BE2C (cell line): ENCODE data around the gene OSBPL5.

Experiments used
- DNase-seq: peaks from one replicate; pipeline ENCODE4 v3.0.0-alpha.2; 2020
- H3K27me3 ChIP-seq: fragments of 250-450 bp; sonication (Bioruptor Pico); 2 replicates; pipeline ENCODE4 v1.5.1; 2020; ENCODE audit warnings: mild to moderate bottlenecking
- H3K36me3 ChIP-seq: fragments of 250-450 bp; sonication (Bioruptor Pico); 2 replicates; pipeline ENCODE4 v1.5.1; 2020; ENCODE audit warnings: mild to moderate bottlenecking
- H3K4me1 ChIP-seq: fragments of 250-450 bp; sonication (Bioruptor Pico); 2 replicates; pipeline ENCODE4 v1.5.1; 2020
- H3K4me3 ChIP-seq: 2 replicates; pipeline ENCODE4 v1.5.1; 2011; ENCODE audit warnings: low read depth, low read length
- H3K9me3 ChIP-seq: fragments of 250-450 bp; sonication (Bioruptor Pico); 2 replicates; pipeline ENCODE4 v1.5.1; 2020
- TF ChIP-seq, protein P1 (sequence below): IDR thresholded peaks from 2 replicates; pipeline ENCODE4 v1.5.1; 2012; ENCODE audit warnings: mild to moderate bottlenecking, low read depth, low read length

OSBPL5 gene

DNA sequence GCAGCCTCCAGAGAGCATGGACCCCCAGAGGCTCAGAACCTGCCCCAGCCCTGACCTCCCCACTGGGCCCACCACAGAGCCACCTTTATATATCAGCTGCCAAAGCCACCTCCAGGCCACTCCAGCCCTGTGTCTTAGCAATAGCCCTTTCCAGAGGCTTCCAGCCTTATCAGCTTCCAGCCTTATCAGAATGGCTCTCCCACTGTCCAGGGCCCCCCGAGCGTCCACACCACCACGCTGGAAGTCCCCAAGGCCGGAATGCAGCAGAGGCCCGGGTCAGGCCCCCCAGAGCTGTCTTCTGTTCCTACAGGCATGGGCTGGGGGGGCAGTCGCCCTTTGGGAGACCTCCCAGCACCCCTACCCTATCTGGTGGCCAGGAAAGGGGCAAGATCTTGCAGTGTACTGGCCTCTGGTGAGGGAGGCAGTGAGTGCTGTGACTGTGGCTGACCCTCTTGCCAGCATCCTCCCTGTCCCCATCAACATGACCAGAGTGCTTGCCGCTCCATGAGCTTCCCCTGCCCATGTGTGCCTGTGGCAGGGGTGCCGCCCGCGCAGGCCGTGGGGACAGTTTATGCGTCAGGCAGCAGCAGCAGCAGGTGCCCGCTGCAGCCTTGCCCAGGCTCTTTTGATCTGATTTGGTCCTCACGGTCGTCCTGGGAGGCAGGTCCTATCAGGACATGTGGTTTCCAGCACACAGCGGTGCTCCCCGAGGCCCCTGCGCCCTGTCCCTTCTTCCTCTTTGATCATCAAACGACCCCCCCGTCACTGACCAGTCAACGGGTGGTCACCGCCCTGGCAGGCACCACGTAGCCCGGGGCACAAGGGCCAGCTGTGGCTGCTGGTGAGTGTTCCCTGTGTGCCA is 15.9 kb downstream of the OSBPL5 start:
- no peak for DNase-seq
- H3K9me3 ChIP-seq, result no peaks in the 10 kb centered on the region
- peaks cover 4% of the 10 kb centered on the region; the same call in 1 of the 2 replicates for H3K4me1 ChIP-seq
- H3K36me3 ChIP-seq, result no peaks in the 10 kb centered on the region
- H3K4me3 ChIP-seq, result no peak overlapping the region
- no peaks in the 10 kb centered on the region for H3K27me3 ChIP-seq
- TF ChIP-seq, protein P1, sequence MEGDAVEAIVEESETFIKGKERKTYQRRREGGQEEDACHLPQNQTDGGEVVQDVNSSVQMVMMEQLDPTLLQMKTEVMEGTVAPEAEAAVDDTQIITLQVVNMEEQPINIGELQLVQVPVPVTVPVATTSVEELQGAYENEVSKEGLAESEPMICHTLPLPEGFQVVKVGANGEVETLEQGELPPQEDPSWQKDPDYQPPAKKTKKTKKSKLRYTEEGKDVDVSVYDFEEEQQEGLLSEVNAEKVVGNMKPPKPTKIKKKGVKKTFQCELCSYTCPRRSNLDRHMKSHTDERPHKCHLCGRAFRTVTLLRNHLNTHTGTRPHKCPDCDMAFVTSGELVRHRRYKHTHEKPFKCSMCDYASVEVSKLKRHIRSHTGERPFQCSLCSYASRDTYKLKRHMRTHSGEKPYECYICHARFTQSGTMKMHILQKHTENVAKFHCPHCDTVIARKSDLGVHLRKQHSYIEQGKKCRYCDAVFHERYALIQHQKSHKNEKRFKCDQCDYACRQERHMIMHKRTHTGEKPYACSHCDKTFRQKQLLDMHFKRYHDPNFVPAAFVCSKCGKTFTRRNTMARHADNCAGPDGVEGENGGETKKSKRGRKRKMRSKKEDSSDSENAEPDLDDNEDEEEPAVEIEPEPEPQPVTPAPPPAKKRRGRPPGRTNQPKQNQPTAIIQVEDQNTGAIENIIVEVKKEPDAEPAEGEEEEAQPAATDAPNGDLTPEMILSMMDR, result no peak

DNA sequence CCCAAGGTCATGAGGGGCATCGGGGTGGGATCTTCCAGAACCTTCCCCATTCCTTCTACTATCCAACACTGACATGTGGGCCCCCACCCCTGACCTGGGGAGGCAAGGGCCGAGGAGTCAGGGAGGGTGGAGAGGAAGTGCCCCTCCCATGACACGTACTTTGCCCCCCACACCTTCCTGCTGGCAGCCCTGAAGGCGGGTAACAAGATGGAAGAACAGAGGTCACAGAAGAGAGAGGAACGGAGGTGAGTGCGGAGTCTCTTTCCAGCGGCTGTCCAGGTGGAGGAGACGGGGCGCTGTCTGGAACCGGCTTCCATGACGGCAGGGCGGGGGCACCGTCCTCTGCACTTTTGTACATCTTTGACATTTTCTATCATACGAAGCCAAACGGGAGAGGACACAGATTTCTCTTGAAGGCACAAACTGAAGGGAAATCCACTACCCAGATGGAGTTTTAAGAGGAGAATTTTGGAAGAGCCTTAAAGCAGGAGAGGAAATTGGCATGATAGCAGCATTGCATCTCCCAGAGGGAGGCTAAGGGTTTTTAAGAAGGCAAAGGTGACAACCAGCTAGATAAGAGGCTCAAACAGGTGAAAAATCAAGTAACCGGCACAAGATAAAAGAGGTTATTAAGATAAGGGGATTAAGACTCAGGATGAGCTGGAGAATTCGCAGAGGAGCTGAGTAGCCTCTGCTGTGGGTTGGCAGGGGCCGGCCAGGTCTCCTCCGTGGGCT is 16.7 kb downstream of the OSBPL5 start:
- H3K36me3 ChIP-seq, result no peaks in the 10 kb centered on the region
- TF ChIP-seq, protein P1, result no peak

DNA sequence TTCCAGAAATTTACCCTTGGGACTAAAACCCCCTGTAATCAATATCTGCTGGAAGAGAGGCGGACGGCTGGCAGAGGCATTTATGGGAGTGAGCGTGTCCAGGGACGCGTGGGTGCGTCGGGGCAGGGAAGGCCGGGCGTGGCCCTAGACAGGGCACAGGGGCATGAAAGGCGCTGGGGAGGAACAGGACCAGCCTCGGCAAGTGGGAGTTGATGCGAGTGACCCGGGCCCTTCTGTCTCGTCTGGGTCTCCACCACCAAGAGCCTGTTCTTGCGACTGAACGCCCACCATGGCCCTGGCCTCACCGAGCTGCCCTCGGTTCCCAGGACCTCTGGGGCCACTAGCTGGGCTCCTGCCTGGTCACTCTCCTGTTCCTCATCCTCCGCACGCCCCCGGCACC is 17.5 kb downstream of the OSBPL5 start:
- TF ChIP-seq, protein P1, result no peak
- Histone ChIP-seq H3K4me1 (peaks cover 4% of the 10 kb centered on the region; the same call in 1 of the 2 replicates), H3K9me3 (no peaks in the 10 kb centered on the region), H3K27me3 (no peaks in the 10 kb centered on the region), H3K4me3 (no peak overlapping the region), H3K36me3 (no peaks in the 10 kb centered on the region)
- DNase-seq, result no peak

More for the DNA sequence above, 16.7 kb downstream of the OSBPL5 start:
- H3K4me1 ChIP-seq, result peaks cover 4% of the 10 kb centered on the region; the same call in 1 of the 2 replicates
- no peaks in the 10 kb centered on the region for H3K27me3 ChIP-seq
- no peaks in the 10 kb centered on the region for H3K9me3 ChIP-seq
- no peak for DNase-seq
- H3K4me3 ChIP-seq, result no peak overlapping the region

DNA sequence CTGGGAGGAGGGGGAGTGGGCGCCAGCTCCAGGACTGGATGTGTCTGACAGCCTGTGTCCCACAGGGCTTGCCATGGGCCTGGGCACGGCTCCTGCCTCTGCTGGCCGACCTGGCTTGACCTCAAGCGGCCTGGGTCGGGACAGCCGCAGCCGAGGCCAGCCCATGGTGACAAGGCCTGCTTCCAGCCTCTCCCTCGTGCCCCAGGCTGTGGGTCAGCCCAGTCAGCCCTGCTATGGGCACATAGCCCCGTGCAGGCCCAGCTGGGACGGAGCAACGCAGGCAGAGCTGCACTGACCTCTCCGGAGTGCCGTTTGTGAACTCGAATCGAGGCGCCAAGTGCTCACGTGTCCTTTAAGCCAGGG is 17.9 kb downstream of the OSBPL5 start:
- no peaks in the 10 kb centered on the region for H3K27me3 ChIP-seq
- peaks cover 4% of the 10 kb centered on the region; the same call in 1 of the 2 replicates for H3K4me1 ChIP-seq
- H3K36me3 ChIP-seq, result no peaks in the 10 kb centered on the region

DNA sequence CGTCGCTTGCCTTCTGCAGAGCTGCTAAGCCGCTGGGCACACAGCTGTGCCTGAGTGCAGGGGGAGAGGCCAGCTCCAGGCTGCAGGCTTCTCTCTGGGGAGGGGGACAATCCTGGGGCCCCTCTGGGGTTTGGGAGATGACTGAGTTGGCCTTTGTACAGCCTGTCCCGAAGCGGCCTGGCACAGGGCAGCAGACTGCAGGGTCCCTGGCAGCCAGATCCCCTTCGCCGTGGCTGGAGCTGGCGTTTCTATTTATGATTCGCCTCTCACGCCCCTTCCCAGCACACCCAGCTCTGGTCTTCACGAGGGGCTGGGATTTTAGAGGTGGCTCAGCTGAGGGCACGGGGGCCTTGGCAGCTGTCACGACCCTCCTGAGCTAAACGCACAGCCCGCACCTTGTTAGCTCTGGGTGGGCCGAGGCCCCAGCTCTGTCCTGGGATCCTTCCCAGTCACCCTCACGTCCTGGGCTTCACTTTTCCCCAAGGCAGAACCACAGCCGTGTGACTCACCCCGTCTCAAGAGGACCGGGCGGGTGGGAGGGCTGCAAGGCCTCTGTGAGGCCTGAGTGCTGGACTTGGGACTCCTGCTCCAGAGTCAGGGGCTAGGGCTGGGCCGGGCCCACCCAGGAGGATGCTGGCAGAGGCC is 18.4 kb downstream of the OSBPL5 start:
- Histone ChIP-seq H3K27me3 (no peaks in the 10 kb centered on the region), H3K9me3 (no peaks in the 10 kb centered on the region), H3K36me3 (no peaks in the 10 kb centered on the region), H3K4me1 (peaks cover 4% of the 10 kb centered on the region; the same call in 1 of the 2 replicates), H3K4me3 (no peak overlapping the region)
- TF ChIP-seq, protein P1, result no peak
- DNase-seq, result no peak

More for the DNA sequence above, 17.9 kb downstream of the OSBPL5 start:
- no peak overlapping the region for H3K4me3 ChIP-seq
- TF ChIP-seq, protein P1, result no peak
- H3K9me3 ChIP-seq, result no peaks in the 10 kb centered on the region
- DNase-seq, result no peak
